IPS-18a (cell line): Measurements from ENCODE around the gene CPNE7.

ENCODE experiments used
- H3K27ac ChIP-seq: one replicate; pipeline ENCODE4 v1.5.1; 2013; ENCODE audit warnings: low read length
- H3K27me3 ChIP-seq: one replicate; pipeline ENCODE4 v1.6.1; 2013; ENCODE audit warnings: mild to moderate bottlenecking, low read length; ENCODE audit not compliant: control insufficient read depth, insufficient read depth
- H3K36me3 ChIP-seq: one replicate; pipeline ENCODE4 v1.6.1; 2013; ENCODE audit warnings: low read depth, low read length; ENCODE audit not compliant: control insufficient read depth
- H3K4me1 ChIP-seq: one replicate; pipeline ENCODE4 v1.6.1; 2013; ENCODE audit warnings: low read depth, low read length; ENCODE audit not compliant: control insufficient read depth
- H3K4me3 ChIP-seq: one replicate; pipeline ENCODE4 v1.5.1; 2013; ENCODE audit warnings: low read length
- H3K9ac ChIP-seq: one replicate; pipeline ENCODE4 v1.6.1; 2013; ENCODE audit warnings: mild to moderate bottlenecking, low read length, moderate library complexity
- H3K9me3 ChIP-seq: one replicate; pipeline ENCODE4 v1.6.1; 2013; ENCODE audit warnings: low read depth, low read length; ENCODE audit not compliant: control insufficient read depth

CPNE7 gene

GRCh38 chr16:89593841-89594240 is 18.3 kb downstream of the CPNE7 start:
- no peak overlapping the region for H3K27ac ChIP-seq
- no peak overlapping the region for H3K9ac ChIP-seq
- no peaks in the 10 kb centered on the region for H3K36me3 ChIP-seq
- no peaks in the 10 kb centered on the region for H3K27me3 ChIP-seq
- no peak overlapping the region for H3K4me3 ChIP-seq
- no peaks in the 10 kb centered on the region for H3K9me3 ChIP-seq
- no peaks in the 10 kb centered on the region for H3K4me1 ChIP-seq

GRCh38 chr16:89595330-89596060 is 19.9 kb downstream of the CPNE7 start:
- no peak overlapping the region for H3K9ac ChIP-seq
- no peaks in the 10 kb centered on the region for H3K27me3 ChIP-seq
- H3K36me3 ChIP-seq = no peaks in the 10 kb centered on the region
- no peak overlapping the region for H3K27ac ChIP-seq
- no peaks in the 10 kb centered on the region for H3K4me1 ChIP-seq
- no peak overlapping the region for H3K4me3 ChIP-seq
- H3K9me3 ChIP-seq = no peaks in the 10 kb centered on the region

- H3K36me3 ChIP-seq = no peaks in the 10 kb centered on the region
- H3K27me3 ChIP-seq = no peaks in the 10 kb centered on the region
- H3K9me3 ChIP-seq = no peaks in the 10 kb centered on the region
- H3K9ac ChIP-seq = no peak overlapping the region
- no peak overlapping the region for H3K4me3 ChIP-seq
- H3K4me1 ChIP-seq = no peaks in the 10 kb centered on the region
- H3K27ac ChIP-seq = no peak overlapping the region
These were observed 20.6 kb downstream of the CPNE7 start for GRCh38 chr16:89596061-89596689.

GRCh38 chr16:89596957-89597649 is 21.5 kb downstream of the CPNE7 start:
- Histone ChIP-seq H3K4me1 (no peaks in the 10 kb centered on the region), H3K4me3 (no peak overlapping the region), H3K9me3 (no peaks in the 10 kb centered on the region), H3K27me3 (no peaks in the 10 kb centered on the region), H3K27ac (no peak overlapping the region), H3K9ac (no peak overlapping the region), H3K36me3 (no peaks in the 10 kb centered on the region)

- Histone ChIP-seq H3K9me3 (no peaks in the 10 kb centered on the region), H3K4me3 (no peak overlapping the region), H3K4me1 (peaks cover 3% of the 10 kb centered on the region), H3K9ac (no peak overlapping the region), H3K27ac (no peak overlapping the region), H3K36me3 (no peaks in the 10 kb centered on the region), H3K27me3 (no peaks in the 10 kb centered on the region)
These were observed 22.6 kb downstream of the CPNE7 start for GRCh38 chr16:89598199-89598598.

GRCh38 chr16:89599451-89599858 is 23.9 kb downstream of the CPNE7 start:
- no peak overlapping the region for H3K9ac ChIP-seq
- H3K36me3 ChIP-seq = no peaks in the 10 kb centered on the region
- no peak overlapping the region for H3K4me3 ChIP-seq
- H3K4me1 ChIP-seq = peaks cover 3% of the 10 kb centered on the region
- H3K27me3 ChIP-seq = no peaks in the 10 kb centered on the region
- H3K9me3 ChIP-seq = no peaks in the 10 kb centered on the region
- H3K27ac ChIP-seq = no peak overlapping the region

GRCh38 chr16:89599902-89600301 is 24.3 kb downstream of the CPNE7 start:
- Histone ChIP-seq H3K9ac (no peak overlapping the region), H3K4me1 (peaks cover 3% of the 10 kb centered on the region), H3K36me3 (no peaks in the 10 kb centered on the region), H3K4me3 (no peak overlapping the region), H3K9me3 (no peaks in the 10 kb centered on the region), H3K27ac (no peak overlapping the region), H3K27me3 (no peaks in the 10 kb centered on the region)

GRCh38 chr16:89600427-89600826 is 24.9 kb downstream of the CPNE7 start:
- H3K9me3 ChIP-seq = no peaks in the 10 kb centered on the region
- H3K4me1 ChIP-seq = peaks cover 3% of the 10 kb centered on the region
- no peaks in the 10 kb centered on the region for H3K36me3 ChIP-seq
- H3K4me3 ChIP-seq = no peak overlapping the region
- H3K27ac ChIP-seq = no peak overlapping the region
- H3K9ac ChIP-seq = no peak overlapping the region
- no peaks in the 10 kb centered on the region for H3K27me3 ChIP-seq

- H3K27me3 ChIP-seq = no peaks in the 10 kb centered on the region
- no peaks in the 10 kb centered on the region for H3K36me3 ChIP-seq
- no peak overlapping the region for H3K4me3 ChIP-seq
- H3K4me1 ChIP-seq = peaks cover 3% of the 10 kb centered on the region
- no peak overlapping the region for H3K9ac ChIP-seq
- H3K27ac ChIP-seq = no peak overlapping the region
- H3K9me3 ChIP-seq = no peaks in the 10 kb centered on the region
These were observed 25.4 kb downstream of the CPNE7 start for GRCh38 chr16:89600956-89601355.

- peaks cover 3% of the 10 kb centered on the region for H3K4me1 ChIP-seq
- H3K9me3 ChIP-seq = no peaks in the 10 kb centered on the region
- H3K36me3 ChIP-seq = no peaks in the 10 kb centered on the region
- no peak overlapping the region for H3K4me3 ChIP-seq
- no peak overlapping the region for H3K9ac ChIP-seq
- no peak overlapping the region for H3K27ac ChIP-seq
- no peaks in the 10 kb centered on the region for H3K27me3 ChIP-seq
These were observed 26.3 kb downstream of the CPNE7 start for GRCh38 chr16:89601906-89602272.

- Histone ChIP-seq H3K9ac (no peak overlapping the region), H3K27me3 (no peaks in the 10 kb centered on the region), H3K4me3 (no peak overlapping the region), H3K27ac (no peak overlapping the region), H3K36me3 (no peaks in the 10 kb centered on the region), H3K4me1 (peaks cover 3% of the 10 kb centered on the region), H3K9me3 (no peaks in the 10 kb centered on the region)
These were observed 26.9 kb downstream of the CPNE7 start for GRCh38 chr16:89602273-89602951.
